ENCODE results near the gene ZNF474.

The ZNF474 gene

GRCh38 chr5:122138356-122138755 is 9.0 kb downstream of the ZNF474 start:
- H3K9me3 ChIP-seq: no peaks in the 10 kb centered on the region
- no peaks in the 10 kb centered on the region for H4K20me1 ChIP-seq
- H3K27ac ChIP-seq: no peak overlapping the region
- no peak overlapping the region for H3K4me2 ChIP-seq
- H3K9ac ChIP-seq: no peak overlapping the region
- no peaks in the 10 kb centered on the region for H3K36me3 ChIP-seq
- H3K4me1 ChIP-seq: no peaks in the 10 kb centered on the region
- H3K27me3 ChIP-seq: no peaks in the 10 kb centered on the region
- no peak for TF ChIP-seq Cebpa-rat (IDR thresholded peaks at IDR 0.05)
- H3K4me3 ChIP-seq: no peak overlapping the region

DNA sequence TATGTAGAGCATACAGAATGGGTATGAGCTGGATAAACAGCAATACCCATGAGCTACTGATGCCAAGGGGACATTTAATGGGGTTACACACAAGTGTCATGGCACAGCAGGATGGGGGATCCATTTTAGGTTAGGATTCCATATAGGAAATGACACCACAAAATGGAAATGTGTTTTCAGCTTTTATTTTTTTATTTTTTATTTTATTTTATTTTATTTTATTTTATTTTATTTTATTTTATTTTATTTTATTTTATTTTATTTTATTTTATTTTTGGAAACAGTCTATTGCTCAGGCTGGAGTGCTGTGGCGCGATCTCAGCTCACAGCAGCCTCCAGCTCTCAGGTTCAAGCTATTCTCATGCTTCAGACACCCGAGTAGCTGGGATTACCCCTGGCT is 11.6 kb downstream of the ZNF474 start:
- Histone ChIP-seq H3K9ac (no peak overlapping the region), H3K9me3 (no peaks in the 10 kb centered on the region), H3K4me1 (no peaks in the 10 kb centered on the region), H3K27me3 (no peaks in the 10 kb centered on the region), H3K4me2 (no peak overlapping the region), H4K20me1 (no peaks in the 10 kb centered on the region), H3K36me3 (no peaks in the 10 kb centered on the region), H3K27ac (no peak overlapping the region), H3K4me3 (no peak overlapping the region)
- no peak for TF ChIP-seq Cebpa-rat (IDR thresholded peaks at IDR 0.05)

DNA sequence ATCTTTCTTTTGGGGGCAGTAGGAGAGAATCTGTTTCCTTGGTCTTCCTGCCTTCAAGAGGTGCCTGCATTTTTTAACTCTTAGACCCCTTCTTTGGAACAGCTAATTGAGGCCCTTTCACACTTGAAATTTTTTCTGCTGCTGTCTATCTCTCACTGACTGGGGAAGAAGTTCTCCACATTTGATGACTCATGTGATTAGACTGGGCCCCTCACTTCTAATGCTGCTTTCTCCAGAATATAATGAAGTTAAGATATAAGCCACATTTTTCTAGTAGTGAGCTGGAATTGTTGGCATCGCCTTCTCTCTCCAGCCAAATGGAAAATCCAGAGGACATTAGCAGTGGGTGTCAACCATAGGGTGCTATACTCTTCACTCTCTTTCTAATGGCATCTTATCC is 12.4 kb downstream of the ZNF474 start:
- H3K9ac ChIP-seq: no peak overlapping the region
- no peaks in the 10 kb centered on the region for H3K36me3 ChIP-seq
- no peak overlapping the region for H3K27ac ChIP-seq
- no peak for TF ChIP-seq Cebpa-rat (IDR thresholded peaks at IDR 0.05)
- no peak overlapping the region for H3K4me2 ChIP-seq
- no peaks in the 10 kb centered on the region for H3K27me3 ChIP-seq
- no peak overlapping the region for H3K4me3 ChIP-seq
- no peaks in the 10 kb centered on the region for H3K4me1 ChIP-seq
- no peaks in the 10 kb centered on the region for H4K20me1 ChIP-seq
- H3K9me3 ChIP-seq: no peaks in the 10 kb centered on the region

DNA sequence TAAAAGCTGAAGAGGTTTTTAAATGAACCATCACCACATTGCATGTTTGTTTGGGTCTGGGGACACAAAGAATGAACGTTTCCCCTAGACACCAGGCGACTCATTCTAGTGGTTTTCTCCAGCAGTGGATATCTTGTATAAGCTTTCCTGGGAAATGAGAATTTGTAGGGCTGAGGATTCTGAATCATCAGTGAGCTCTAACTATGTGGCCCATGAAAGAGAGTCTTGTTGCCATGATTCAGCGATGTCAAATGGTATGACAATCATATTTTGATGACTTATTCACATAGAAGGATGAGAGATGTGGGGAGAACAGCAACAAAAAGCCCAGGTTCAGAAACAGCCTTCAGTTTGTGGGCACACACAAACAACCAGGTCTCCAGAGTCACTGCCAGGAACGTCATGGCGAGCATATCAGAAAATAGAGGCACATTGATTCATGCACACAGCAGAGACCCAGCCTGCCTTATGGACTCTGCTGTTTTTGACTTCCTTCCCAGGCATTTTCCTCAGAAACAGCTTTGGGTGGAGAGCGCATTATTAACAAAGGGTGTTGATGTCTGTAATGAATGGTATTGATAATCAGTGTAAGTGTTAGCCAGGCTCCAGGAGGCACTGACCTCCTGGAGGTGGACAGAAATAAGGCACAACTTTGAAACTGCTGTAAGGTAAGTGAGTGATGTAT is 13.3 kb downstream of the ZNF474 start:
- no peak overlapping the region for H3K4me2 ChIP-seq
- H3K9ac ChIP-seq: no peak overlapping the region
- no peaks in the 10 kb centered on the region for H3K9me3 ChIP-seq
- H3K27me3 ChIP-seq: no peaks in the 10 kb centered on the region
- H3K4me3 ChIP-seq: no peak overlapping the region
- TF ChIP-seq Cebpa-rat (IDR thresholded peaks at IDR 0.05): no peak
- H3K36me3 ChIP-seq: no peaks in the 10 kb centered on the region
- H4K20me1 ChIP-seq: no peaks in the 10 kb centered on the region
- H3K27ac ChIP-seq: no peak overlapping the region
- H3K4me1 ChIP-seq: no peaks in the 10 kb centered on the region

DNA sequence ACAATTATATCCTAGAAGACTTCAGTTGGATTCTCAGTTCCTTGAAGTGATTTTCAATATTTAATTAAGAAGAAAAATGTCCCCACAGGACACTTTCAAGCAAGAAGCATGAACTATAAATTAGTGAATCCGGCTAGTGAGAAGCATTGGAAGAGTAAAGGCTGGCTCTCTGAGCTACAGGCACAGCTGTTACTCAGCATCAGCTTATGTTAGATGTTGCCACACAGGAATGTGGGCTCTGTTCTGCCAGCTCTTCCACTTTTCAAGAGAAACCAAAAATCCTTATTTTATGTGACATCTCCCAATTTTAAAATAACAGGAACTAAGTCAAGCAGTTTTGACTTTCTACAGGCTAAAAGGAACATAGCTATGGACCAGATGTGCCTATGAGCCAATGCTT is 14.9 kb downstream of the ZNF474 start:
- no peaks in the 10 kb centered on the region for H3K4me1 ChIP-seq
- no peaks in the 10 kb centered on the region for H3K27me3 ChIP-seq
- H3K4me2 ChIP-seq: no peak overlapping the region
- no peak overlapping the region for H3K9ac ChIP-seq
- no peak overlapping the region for H3K4me3 ChIP-seq
- no peaks in the 10 kb centered on the region for H3K9me3 ChIP-seq
- H4K20me1 ChIP-seq: no peaks in the 10 kb centered on the region
- H3K36me3 ChIP-seq: no peaks in the 10 kb centered on the region
- H3K27ac ChIP-seq: no peak overlapping the region
- no peak for TF ChIP-seq Cebpa-rat (IDR thresholded peaks at IDR 0.05)

DNA sequence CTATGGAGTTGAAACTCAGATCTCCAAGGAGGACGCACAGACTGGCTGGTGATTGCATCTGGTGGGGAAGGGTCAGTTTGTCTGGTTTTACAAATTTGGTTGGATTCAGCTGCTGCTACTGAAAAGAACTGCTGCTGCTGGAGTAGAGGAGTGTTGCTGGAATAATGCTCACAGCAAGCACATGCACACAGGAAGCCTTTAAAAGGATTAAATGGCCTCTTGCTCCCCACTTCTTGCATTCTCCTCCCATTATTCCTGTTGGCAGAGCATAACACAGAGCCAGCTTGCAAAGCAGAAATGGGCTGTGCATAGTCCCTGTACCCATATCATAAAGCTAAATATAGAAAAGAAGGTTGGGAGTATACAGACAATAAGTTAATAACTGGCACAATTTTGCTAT is 16.6 kb downstream of the ZNF474 start:
- Histone ChIP-seq H3K36me3 (no peaks in the 10 kb centered on the region), H3K9ac (no peak overlapping the region), H3K4me2 (no peak overlapping the region), H3K27me3 (no peaks in the 10 kb centered on the region), H3K27ac (no peak overlapping the region), H3K9me3 (no peaks in the 10 kb centered on the region), H3K4me1 (no peaks in the 10 kb centered on the region), H3K4me3 (no peak overlapping the region), H4K20me1 (no peaks in the 10 kb centered on the region)
- TF ChIP-seq Cebpa-rat (IDR thresholded peaks at IDR 0.05): no peak

DNA sequence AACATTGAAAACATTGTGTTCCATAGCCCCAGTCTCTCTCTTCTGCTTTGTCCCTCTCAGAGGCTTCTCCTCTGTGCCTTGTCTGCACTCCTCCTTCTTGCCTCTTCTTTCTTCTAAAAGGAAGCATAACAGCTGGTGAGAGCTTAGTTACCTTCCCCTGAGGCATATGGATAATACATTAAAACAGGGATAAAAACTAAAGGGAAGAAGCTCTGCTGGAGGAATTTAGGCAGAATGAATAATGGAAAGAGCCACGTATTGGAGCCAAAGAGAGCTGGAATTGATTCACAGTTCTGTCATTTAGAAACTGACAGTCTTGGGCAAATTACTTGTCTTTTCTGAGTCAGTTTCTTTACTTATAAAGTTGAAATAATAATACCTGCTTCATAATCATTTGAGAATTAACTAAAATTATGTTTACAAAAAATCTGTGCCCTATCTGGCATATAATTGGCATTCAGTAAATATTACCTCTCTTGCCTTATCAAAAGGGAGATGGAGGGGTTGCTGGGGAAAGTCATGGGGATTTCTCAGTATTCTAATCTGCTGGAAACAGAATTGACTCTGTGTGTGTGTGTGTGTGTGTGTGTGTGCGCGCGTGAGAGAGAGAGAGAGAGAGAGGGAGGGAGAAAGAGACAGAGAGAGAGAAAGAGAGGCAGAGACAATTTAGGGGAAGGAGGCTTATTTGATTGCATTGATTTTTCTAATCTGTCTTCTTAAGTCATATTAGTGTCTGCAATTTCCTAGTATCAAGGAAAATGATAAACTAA is 20.2 kb downstream of the ZNF474 start:
- no peak overlapping the region for H3K4me3 ChIP-seq
- H3K9ac ChIP-seq: no peak overlapping the region
- no peak overlapping the region for H3K4me2 ChIP-seq
- no peaks in the 10 kb centered on the region for H3K9me3 ChIP-seq
- no peaks in the 10 kb centered on the region for H3K36me3 ChIP-seq
- no peaks in the 10 kb centered on the region for H3K4me1 ChIP-seq
- no peak for TF ChIP-seq Cebpa-rat (IDR thresholded peaks at IDR 0.05)
- no peak overlapping the region for H3K27ac ChIP-seq
- H3K27me3 ChIP-seq: no peaks in the 10 kb centered on the region
- no peaks in the 10 kb centered on the region for H4K20me1 ChIP-seq

GRCh38 chr5:122150215-122150614 is 20.9 kb downstream of the ZNF474 start:
- TF ChIP-seq Cebpa-rat (IDR thresholded peaks at IDR 0.05): no peak
- Histone ChIP-seq H3K36me3 (no peaks in the 10 kb centered on the region), H3K4me3 (no peak overlapping the region), H3K4me2 (no peak overlapping the region), H3K27ac (no peak overlapping the region), H3K4me1 (no peaks in the 10 kb centered on the region), H3K27me3 (no peaks in the 10 kb centered on the region), H4K20me1 (no peaks in the 10 kb centered on the region), H3K9ac (no peak overlapping the region), H3K9me3 (no peaks in the 10 kb centered on the region)

GRCh38 chr5:122151640-122152039 is 22.3 kb downstream of the ZNF474 start:
- no peak overlapping the region for H3K9ac ChIP-seq
- H3K4me1 ChIP-seq: no peaks in the 10 kb centered on the region
- no peaks in the 10 kb centered on the region for H3K9me3 ChIP-seq
- no peak overlapping the region for H3K4me2 ChIP-seq
- no peaks in the 10 kb centered on the region for H3K27me3 ChIP-seq
- no peak overlapping the region for H3K4me3 ChIP-seq
- no peak overlapping the region for H3K27ac ChIP-seq
- H3K36me3 ChIP-seq: no peaks in the 10 kb centered on the region
- no peak for TF ChIP-seq Cebpa-rat (IDR thresholded peaks at IDR 0.05)
- H4K20me1 ChIP-seq: no peaks in the 10 kb centered on the region

GRCh38 chr5:122152266-122152900 is 23.0 kb downstream of the ZNF474 start:
- Histone ChIP-seq H3K4me2 (no peak overlapping the region), H3K27me3 (no peaks in the 10 kb centered on the region), H3K4me3 (no peak overlapping the region), H3K4me1 (no peaks in the 10 kb centered on the region), H3K9ac (no peak overlapping the region), H3K36me3 (no peaks in the 10 kb centered on the region), H3K9me3 (no peaks in the 10 kb centered on the region), H3K27ac (no peak overlapping the region), H4K20me1 (no peaks in the 10 kb centered on the region)
- TF ChIP-seq Cebpa-rat (IDR thresholded peaks at IDR 0.05): no peak
